Transverse colon (tissue), 4 donors: ENCODE measurements around the gene PLSCR2.

Experiments
- POLR2A ChIP-seq: fragments of 450-650 bp; IDR thresholded peaks from one replicate; pipeline ENCODE4 v1.6.1; 2016; ENCODE audit warnings: antibody characterized with exemption, mild to moderate bottlenecking, moderate library complexity
- POLR2AphosphoS5 ChIP-seq, 3 donors: sonication (generic); formaldehyde crosslinking; IDR thresholded peaks; one replicate each; pipeline ENCODE4 v1.6.1; 2016; ENCODE audit warnings: antibody characterized with exemption in 3 of 3
- TF ChIP-seq, protein P1 (sequence below), 5 experiments: fragments of 200-600 bp in 3 of 5; fragments of 450-650 bp in 2 of 5; sonication (generic) in 3 of 5; IDR thresholded peaks; 1 replicate in 2 of 5; 2 replicates in 3 of 5; pipeline ENCODE4 v1.5.1; 2016 to 2017; ENCODE audit warnings: antibody characterized with exemption in 5 of 5, inconsistent platforms in 3 of 5, mild to moderate bottlenecking in 2 of 5, moderate library complexity in 1 of 5

DNA sequence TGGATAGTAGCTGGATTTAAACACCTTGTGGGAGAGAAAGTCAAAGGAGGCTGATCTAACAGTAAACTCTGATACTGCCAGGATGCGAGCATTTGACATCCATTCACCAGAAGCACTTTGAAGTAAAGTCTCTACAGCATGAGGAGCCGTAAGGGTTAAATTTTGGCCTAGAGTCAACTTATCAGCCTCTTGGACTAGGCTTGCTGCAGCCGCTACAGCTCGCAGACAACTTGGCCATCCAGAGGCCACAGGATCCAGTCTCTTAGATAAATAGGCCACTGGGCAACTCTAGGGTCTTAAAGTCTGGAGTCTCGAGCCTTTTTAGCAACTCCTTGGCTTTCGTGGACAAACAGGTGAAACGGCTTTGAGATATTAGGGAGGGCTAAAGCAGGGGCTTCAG lies 61.4 kb downstream of the PLSCR2 start:
- TF ChIP-seq, protein P1, sequence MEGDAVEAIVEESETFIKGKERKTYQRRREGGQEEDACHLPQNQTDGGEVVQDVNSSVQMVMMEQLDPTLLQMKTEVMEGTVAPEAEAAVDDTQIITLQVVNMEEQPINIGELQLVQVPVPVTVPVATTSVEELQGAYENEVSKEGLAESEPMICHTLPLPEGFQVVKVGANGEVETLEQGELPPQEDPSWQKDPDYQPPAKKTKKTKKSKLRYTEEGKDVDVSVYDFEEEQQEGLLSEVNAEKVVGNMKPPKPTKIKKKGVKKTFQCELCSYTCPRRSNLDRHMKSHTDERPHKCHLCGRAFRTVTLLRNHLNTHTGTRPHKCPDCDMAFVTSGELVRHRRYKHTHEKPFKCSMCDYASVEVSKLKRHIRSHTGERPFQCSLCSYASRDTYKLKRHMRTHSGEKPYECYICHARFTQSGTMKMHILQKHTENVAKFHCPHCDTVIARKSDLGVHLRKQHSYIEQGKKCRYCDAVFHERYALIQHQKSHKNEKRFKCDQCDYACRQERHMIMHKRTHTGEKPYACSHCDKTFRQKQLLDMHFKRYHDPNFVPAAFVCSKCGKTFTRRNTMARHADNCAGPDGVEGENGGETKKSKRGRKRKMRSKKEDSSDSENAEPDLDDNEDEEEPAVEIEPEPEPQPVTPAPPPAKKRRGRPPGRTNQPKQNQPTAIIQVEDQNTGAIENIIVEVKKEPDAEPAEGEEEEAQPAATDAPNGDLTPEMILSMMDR (IDR thresholded peaks at IDR 0.05): no peak
- TF ChIP-seq POLR2AphosphoS5 (IDR thresholded peaks at IDR 0.05): no peak
- TF ChIP-seq POLR2A: no peak
